GM12874 (cell line): ENCODE measurements around the gene POLR3GL.

Source experiments
- CTCF ChIP-seq: IDR thresholded peaks from 2 replicates; pipeline ENCODE4 v1.5.1; 2011; ENCODE audit warnings: low read depth, mild to moderate bottlenecking, control low read depth, low read length, moderate library complexity; ENCODE audit not compliant: insufficient read depth

The POLR3GL gene

DNA sequence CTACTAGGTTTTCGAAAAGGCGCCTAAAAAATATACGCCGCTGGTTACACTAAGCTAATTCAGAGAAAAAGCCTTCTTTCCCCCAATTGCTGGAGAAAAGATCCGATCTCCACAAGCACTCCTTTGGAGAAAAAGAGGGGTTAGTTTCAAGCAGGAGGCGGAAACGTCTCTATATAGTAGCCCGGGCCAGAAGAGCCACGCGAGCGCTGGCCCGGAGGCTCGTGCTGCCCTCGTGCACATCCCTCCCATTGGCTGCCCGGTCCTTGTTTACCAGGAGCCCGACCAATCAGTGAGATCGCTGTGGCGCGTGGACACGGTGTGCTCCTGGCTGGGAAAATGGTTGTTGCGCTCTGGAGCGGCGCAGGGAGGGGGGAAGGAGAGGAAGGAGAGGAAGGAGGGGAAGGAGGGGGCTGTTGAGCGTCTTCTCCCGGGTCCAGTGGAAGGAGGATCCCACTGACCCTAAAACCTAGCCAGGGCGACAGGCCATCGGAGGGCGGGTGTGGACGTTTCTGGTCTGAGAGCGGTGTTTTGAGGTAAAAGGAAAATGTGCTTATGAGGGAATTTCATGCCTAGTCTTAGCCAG is 32.0 kb downstream of the POLR3GL start, which contains the start of gene TXNIP:
Gene TXNIP, minus strand, starts transcription at position 147 of the 583 bp plus-strand sequence. CDS start 313 bp downstream, outside the sequence.
- TF ChIP-seq CTCF: no peak

- TF ChIP-seq CTCF: no peak
Measured at GRCh38 chr1:145997016-145997717, 32.7 kb downstream of the POLR3GL start.

GRCh38 chr1:145997718-145998023 is 33.2 kb downstream of the POLR3GL start:
- TF ChIP-seq CTCF: no peak

- TF ChIP-seq CTCF: no peak
Measured at GRCh38 chr1:145999321-146000024, 35.0 kb downstream of the POLR3GL start.

DNA sequence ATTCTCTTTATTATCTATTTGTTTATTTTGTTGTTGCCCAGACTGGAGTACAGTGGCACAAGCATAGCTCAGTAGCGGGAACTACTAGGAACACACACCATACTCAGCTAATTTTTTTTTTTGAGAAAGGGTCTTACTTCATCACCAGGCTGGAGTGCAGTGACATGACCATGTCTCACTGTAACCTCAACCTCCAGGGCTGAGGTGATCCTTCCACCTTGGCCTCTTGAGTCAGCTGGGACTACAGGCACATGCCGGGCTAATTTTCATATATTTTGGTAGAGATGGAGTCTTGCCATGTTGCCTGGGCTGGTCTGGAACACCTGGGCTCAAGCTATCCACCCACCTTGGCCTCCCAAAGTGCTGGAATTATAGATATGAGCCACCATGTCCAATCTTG is 37.2 kb downstream of the POLR3GL start:
- no peak for TF ChIP-seq CTCF

DNA sequence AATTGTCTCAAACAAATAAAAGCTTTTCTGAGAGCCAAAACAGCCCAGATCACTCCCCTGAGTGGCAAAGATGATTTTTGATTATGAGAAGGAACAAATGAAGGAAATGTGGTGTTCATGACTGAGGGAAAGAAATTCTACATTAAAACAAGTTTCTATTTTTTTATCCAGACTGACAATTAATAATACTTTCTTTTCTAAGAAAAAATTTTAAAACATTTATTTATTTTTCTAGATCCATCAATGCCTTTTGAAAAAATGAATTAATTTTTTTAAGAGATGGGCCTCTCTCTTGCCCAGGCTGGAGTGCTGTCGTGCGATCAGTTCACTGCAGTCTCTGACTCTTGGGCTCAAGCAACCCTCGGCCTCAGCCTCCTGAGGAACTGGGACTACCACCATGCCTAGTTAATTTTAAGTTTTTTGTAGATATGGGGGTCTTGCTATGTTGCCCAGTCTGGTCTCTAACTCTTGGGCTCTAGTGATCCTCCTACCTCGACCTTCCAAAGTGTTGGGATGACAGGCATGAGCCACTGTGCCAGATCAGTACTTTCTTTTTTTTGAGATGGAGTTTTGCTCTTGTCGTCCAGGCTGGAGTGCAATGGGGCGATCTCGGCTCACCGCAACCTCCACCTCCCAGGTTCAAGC is 43.1 kb downstream of the POLR3GL start:
- no peak for TF ChIP-seq CTCF

GRCh38 chr1:146010126-146010738 is 45.7 kb downstream of the POLR3GL start:
- no peak for TF ChIP-seq CTCF
